A204.1 (cell line): Measurements from ENCODE around the gene HK1.

Experiments used
- FAIRE-seq: peaks from 2 replicates; lab custom pipeline; 2012; peaks lifted over from hg19 to GRCh38; lab: Jason Lieb, UNC

The HK1 gene

GRCh38 chr10:69348816-69349541 lies 70.7 kb downstream of the HK1 start:
- FAIRE-seq, result no peak

GRCh38 chr10:69349542-69349888 lies 71.2 kb downstream of the HK1 start:
- FAIRE-seq, result no peak

DNA sequence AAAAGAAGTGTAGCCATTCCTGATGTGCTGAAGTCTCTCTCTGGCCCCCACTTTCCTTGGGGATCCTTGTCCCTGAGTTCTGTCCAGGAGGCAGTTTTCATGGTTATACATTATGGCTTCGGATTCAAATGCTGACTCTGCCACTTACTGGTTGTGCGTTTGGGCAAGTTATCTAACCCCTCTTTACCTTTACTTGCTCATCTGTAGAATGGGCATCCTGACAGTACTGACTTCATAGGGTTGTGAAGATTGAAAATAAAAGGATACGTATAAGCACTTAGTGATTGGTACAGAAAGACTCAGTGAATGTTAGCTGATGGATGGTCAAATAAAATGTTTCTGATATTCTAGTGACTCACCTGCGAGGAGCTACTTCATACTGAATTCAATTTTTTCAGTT lies 73.3 kb downstream of the HK1 start:
- FAIRE-seq, result no peak

- no peak for FAIRE-seq
Measured at GRCh38 chr10:69352569-69353264, 74.4 kb downstream of the HK1 start.

DNA sequence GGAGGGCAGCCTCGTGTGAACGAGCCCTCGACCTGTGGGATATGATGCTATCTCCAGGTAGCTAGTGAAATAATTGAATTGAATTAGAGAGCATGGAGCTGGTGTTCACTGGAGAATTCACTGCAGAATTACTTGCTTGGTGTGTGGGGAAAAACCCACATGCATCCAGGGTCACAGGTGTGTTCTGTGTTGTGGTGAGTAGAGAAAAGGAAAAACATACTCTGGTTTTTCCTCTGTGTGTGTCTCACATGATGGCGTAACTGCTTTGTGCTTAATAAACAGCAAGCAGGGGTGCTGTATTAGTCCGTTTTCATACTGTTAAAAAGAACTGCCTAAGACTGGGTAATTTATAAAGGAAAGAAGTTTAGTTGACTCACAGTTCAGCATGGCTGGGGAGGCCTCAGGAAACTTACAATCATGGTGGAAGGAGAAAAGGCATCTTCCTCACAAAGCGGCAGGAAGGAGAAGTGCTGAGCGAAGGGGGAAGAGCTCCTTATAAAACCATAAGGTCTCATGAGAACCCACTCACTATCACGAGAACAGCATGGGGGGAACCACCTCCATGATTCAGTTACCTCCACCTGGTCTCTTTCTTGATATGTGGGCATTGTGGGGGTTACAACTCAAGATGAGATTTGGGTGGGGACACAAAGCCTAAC lies 75.8 kb downstream of the HK1 start:
- no peak for FAIRE-seq

DNA sequence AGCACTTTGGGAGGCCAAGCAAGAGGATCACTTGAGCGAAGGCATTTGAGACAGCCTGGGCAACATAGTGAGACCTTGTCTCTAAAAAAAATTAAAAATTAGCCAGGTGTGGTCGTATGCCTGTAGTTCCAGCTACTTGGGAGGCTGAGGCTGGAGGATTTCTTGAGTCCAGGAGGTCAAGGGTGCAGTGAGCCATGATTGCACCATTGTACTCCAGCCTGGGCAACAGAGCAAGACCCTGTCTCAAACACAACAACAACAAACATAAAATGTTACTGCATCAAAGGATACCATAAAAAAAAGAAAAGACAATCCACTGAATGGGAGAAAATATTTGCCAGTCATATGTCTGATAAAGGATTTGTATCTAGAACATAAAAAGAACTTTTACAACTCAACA lies 77.9 kb downstream of the HK1 start:
- FAIRE-seq, result no peak

DNA sequence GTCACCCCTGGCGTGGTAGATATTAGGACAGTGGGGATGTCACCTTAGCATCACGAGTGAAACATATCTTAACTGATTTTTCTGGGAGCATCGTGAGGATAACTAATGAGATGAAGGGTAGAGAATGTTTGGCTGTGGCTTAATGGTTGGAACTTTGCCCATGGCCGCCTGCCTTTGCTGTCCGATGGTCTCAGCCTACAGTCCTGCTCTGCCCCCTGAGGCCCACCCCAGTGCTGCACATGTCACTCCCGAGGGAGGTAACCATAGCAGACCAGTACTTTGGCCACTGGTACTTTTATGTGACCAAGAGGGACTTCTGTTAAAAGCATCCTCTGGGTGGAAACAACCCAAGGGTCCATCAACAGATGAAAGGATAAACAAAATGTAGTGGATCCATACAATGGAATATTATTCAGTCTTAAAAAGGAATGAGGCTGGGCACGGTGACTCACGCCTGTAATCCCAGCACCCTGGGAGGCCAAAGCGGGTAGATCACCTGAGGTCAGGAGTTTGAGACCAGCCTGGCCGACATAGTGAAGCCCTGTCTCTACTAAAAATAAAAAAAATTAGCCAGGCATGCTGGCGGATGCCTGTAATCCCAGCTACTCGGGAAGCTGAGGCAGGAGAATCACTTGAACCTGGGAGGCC lies 80.0 kb downstream of the HK1 start:
- no peak for FAIRE-seq

DNA sequence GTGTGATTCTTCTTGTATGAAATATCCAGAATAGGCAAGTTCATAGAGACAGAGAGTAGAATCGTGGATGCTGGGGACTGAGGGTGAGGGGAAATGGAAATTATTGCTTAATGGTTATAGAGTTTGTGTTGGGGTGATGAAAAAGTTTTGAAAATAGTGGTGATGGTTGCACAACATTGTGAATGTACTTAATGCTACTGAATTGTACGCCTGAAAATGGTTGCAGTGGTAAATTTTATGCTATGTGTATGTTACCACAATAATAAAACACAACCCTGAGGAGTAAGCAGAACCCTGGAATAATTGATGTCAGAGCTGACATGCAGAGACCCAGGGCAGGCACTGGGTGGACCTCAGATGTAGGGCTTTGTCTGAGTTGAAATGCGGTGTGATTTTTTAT lies 80.9 kb downstream of the HK1 start:
- FAIRE-seq, result no peak

GRCh38 chr10:69359594-69359993 lies 81.3 kb downstream of the HK1 start:
- FAIRE-seq, result no peak

DNA sequence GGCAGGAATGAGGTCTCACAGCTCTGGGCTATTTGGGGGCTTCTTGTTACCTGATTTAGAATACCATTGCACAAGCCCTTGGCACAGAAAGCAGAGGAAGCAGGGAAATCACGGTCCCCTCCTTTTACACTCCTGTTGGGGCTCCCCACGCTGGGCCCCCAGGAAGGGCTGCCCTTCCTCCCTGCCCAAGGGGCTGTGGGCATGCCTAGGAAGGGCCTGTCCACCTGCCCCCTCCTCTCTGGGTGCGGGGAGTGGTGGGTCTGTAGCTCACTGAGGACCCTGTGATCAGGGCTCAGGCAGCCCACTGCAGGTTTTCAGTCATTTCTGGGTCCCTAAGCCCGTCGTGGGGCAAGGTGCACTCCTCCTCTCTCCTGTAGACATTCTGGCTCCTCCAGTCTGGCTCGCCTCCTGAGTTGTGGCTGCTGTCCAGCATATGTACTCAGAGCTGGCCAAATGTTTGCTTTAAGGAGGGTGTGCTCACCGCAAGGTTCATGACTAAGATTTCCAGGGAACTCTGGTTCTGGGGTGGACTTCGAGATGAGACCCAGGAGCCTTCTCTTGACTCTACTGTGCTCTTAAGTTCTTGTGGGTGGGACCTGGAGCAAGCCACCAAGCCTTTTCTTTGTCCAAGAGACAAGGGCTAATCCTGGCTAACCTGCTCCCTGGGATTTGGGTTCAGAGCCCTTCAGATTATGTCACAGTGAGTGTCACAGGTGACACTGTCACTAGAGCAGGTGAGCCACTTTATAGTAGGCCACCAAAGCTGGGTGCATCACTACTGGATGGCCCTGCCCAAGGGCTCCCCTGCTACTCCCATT lies 82.4 kb downstream of the HK1 start:
- no peak for FAIRE-seq

GRCh38 chr10:69361303-69361614 lies 83.0 kb downstream of the HK1 start:
- no peak for FAIRE-seq

DNA sequence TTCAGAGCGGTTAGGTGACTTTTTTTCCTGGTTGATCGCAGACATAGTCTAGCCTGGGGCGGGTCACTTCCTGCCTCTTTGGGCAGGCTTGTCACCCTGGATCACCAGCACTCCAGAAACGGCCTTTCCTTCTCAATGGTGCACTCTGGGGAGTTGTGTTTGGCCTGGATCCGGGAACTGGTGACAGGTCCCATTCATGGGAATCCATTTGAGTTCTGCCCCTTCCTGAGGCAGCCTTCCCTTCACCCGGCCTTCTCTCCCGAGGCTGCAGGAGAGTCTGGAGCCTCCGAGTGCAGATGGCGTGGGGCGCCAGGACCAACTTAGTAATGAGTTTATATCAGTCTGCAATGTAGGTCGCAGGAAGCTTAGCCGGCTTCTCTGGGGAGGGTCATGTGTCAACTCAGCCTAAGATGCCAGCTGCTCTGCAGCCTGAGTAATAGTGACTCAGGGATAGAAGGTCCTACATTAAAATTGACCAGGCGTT lies 84.2 kb downstream of the HK1 start:
- FAIRE-seq, result no peak

GRCh38 chr10:69363666-69364065 lies 85.4 kb downstream of the HK1 start:
- FAIRE-seq, result no peak

- FAIRE-seq, result no peak
Measured at GRCh38 chr10:69364232-69364940, 86.1 kb downstream of the HK1 start.

- no peak for FAIRE-seq
Measured at GRCh38 chr10:69366738-69367137, 88.4 kb downstream of the HK1 start.

DNA sequence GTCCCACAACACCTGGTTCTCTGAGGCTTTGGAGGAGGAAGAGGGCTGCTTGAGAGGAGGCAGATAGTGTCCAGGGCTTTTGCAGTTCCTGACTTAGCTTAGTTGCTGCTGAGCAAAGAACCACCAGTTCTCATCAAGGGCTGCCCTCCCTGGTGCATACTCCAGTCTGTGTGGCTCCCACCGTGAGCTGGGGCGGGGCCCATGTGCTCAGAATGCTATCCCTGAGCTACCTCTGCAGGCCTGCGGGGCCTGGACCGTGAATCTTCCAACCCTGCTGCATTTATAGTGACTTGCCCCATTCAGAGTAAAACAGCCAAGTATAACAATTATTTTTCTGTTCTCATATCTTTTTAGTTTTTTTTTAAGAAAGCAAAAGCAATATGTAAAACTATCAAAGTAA lies 89.2 kb downstream of the HK1 start:
- no peak for FAIRE-seq

DNA sequence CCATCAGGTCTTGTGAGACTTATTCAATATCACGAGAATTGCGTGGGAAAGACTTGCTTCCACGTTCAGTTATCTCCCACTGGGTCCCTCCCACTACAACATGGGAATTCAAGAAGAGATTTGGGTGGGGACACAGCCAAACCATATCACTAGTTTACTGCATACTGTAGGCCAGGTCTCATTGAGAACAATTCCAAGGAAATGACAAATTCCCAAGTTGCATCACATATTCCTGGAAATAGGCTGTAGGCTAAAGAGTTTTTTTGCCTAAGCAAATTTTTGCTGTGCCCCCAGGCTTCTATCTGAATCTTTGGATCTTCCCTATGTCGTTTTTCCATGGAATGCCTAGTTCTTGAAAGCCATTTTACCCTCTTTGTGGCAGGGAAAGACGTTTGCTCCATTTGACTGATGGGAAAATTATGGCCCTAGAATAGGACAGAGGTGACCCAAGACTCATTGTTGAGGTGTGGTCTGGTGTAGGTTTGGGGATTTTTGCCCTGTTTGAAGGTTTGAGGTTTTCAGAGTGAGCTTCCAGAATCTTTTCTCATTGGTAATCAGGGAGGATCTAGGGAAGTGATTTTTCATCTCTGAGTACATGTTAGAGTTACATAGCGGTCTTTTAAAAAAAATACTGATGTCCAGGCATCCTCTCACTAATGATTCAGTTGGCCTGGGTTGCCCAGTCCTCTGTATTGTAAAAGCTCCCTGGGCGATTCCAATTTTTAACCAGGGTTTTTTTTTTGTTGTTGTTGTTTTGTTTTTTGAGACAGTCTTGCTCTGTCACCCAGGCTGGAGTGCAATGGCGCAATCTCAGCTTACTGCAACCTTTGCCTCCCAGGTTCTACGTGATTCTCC lies 94.1 kb downstream of the HK1 start:
- FAIRE-seq, result no peak

DNA sequence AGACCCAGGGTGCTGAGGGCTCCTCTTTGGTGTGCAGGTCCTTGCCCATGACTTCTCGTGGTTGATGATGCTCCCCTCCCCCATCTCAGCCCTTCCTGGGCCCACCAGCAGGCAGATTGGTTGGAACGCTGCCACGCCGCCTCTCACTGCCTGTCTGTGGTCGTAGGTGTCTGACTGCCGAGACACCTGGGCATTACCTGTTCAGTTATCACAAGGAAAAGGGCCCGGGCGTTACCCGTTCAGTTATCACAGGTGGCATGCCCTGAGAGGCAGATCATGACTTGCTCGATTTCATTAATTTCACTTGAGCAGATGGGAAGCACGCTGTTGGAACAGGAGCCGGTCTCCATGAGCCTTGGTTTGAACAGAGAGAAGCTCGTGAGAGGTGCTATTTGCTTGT lies 95.9 kb downstream of the HK1 start:
- no peak for FAIRE-seq

GRCh38 chr10:69374931-69375306 lies 96.6 kb downstream of the HK1 start:
- no peak for FAIRE-seq

DNA sequence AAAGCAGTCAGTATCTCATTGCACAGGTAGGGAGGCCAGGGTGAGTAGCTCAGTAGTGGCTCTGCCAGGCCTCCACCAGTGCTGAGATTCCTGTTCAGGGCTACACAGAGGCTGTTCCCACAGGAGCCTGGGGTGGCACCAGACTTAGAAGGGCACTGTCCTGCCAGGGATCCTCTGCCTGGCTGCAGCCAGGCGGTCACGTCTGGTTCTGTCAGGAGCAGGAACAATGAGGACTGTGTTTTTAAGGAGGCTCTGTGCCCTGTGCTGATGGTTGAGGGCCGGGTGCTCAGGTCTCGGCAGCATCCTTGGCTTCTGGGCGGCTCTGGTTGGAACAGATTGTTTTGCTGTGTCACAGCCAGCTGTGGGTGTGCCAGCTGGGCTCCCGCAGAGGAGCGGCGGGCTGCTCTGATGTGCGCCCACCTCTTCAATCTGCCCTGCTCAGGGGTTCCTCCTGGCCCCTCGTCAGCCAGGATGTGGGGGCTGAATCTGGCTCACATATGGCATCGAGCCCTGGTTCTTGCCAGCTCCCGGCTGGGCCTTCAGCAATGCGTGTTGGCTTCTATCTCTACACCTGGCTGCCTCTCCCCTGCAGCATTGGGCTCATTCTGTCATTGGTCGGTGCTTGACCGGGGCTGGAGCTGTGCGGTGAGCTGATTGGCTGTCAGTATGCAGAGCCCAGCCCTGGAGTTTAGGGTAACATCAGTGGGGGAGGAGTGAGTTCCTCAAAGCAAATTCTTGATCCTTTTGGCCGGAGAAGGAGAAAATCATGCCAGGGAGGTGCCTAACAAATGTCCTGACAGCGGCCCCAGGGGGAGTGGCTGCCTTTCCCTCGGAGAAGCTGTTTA lies 97.2 kb downstream of the HK1 start:
- no peak for FAIRE-seq
